Adrenal gland (tissue), 12 donors: ENCODE results near the gene ZNF593. TPM values are rescaled to one million over a fixed set of nuclear protein-coding genes. Genes with fewer than 3 reads are reported as not detected.

Experiments used
- DNase-seq, 7 donors: peaks; one replicate each; pipeline ENCODE4 v3.0.0-alpha.2; 2019 to 2020
- H3K27ac ChIP-seq, 5 donors: fragments of 200-600 bp; sonication (generic) in 4 of 5; 1 replicate in 3 of 5; 2 replicates in 2 of 5; pipeline versions ENCODE4 v1.5.1 to v1.8.0; 2016 to 2020; ENCODE audit warnings: mild to moderate bottlenecking in 1 of 5
- H3K27me3 ChIP-seq: fragments of 200-600 bp; 2 replicates; pipeline ENCODE4 v1.8.0; 2021
- H3K36me3 ChIP-seq, 2 donors: fragments of 200-600 bp; replicated peaks in 1 of 2; 1 replicate in 1 of 2; 2 replicates in 1 of 2; pipeline versions ENCODE4 v1.5.1 to v1.8.0; 2018 to 2022
- H3K4me1 ChIP-seq, 2 donors: fragments of 200-600 bp; replicated peaks in 1 of 2; 1 replicate in 1 of 2; 2 replicates in 1 of 2; pipeline versions ENCODE4 v1.5.1 to v1.8.0; 2018 to 2021
- H3K4me3 ChIP-seq, 4 donors: fragments of 200-600 bp; sonication (generic) in 3 of 4; one replicate each; pipeline ENCODE4 v1.5.1; 2016 to 2018
- H3K9me3 ChIP-seq, 3 donors: fragments of 200-600 bp; sonication (generic) in 1 of 3; replicated peaks in 1 of 3; 1 replicate in 2 of 3; 2 replicates in 1 of 3; pipeline versions ENCODE4 v1.5.1 to v1.8.0; 2016 to 2021
- POLR2A ChIP-seq, 2 donors: fragments of 450-650 bp; IDR thresholded peaks; one replicate each; pipeline ENCODE4 v1.6.1; 2017; ENCODE audit warnings: antibody characterized with exemption in 2 of 2, mild to moderate bottlenecking in 2 of 2, moderate library complexity in 1 of 2
- WGBS, 4 donors: extraction: QIAGEN DNeasy Blood & Tissue Kit in 2 of 4; methylation state at CpG; one replicate each; pipeline versions ENCODE4 v1.1.5 to v1.1.7; 2013 to 2017; 5-methylcytosine and 5-hydroxymethylcytosine counted together
- intact Hi-C, 2 donors: fragments of 100-400 bp; cut with DNase I; formaldehyde crosslinking; loops; one replicate each; pipeline versions ENCODE4 v1.14.1 to v1.15.0; 2022 to 2023
- polyA plus RNA-seq, 3 donors: library from polyadenylated mRNA; stranded (reverse); fragments of 200-250 nt in 2 of 3; fragments of 350-450 nt in 1 of 3; fragmentation: Illumina TruSeq in 1 of 3; extraction: RNeasy Lipid Tissue Mini Kit (QIAGEN cat#74804) in 1 of 3; gene quantifications; one replicate each; pipeline ENCODE4 v1.2.3, GENCODE V29; 2013 to 2014
- total RNA-seq, 9 donors: library from RNA; depleted of rRNA in 4 of 9; stranded (reverse); fragments of >200 nt in 4 of 9; fragments of 120-200 nt in 1 of 9; fragmentation: NEBNext Ultra II Directional in 1 of 9; extraction: Animal tissue kit (Norgen Biotek cat#: 25700) in 1 of 9; gene quantifications; one replicate each; pipeline versions ENCODE4 v1.1.0 to v1.2.4, GENCODE V29; 2013 to 2023
- TF ChIP-seq, protein P1 (sequence below), 6 experiments: fragments of 450-650 bp in 4 of 6; fragments of 200-600 bp in 2 of 6; sonication (generic) in 1 of 6; IDR thresholded peaks; 1 replicate in 5 of 6; 2 replicates in 1 of 6; pipeline versions ENCODE4 v1.5.1 to v1.8.0; 2016 to 2021; ENCODE audit warnings: antibody characterized with exemption in 6 of 6, mild to moderate bottlenecking in 2 of 6, moderate library complexity in 1 of 6
- donor health status: healthy with polysubstance abuse.
- donor health status: Bipolar disorder and iron deficiency.
- donor health status: DM: yes; HTN: yes; CAD: no.
- donor health status: DM: no; HTN: no; CAD: no.
- donor health status: DM: no; HTN: no; CAD: no.
- donor health status: DM: yes; HTN: yes; CAD: no.

ZNF593 gene
- total and polyA plus RNA-seq, 12 donors = 9.8 to 113 (median 31.7) TPM

DNA sequence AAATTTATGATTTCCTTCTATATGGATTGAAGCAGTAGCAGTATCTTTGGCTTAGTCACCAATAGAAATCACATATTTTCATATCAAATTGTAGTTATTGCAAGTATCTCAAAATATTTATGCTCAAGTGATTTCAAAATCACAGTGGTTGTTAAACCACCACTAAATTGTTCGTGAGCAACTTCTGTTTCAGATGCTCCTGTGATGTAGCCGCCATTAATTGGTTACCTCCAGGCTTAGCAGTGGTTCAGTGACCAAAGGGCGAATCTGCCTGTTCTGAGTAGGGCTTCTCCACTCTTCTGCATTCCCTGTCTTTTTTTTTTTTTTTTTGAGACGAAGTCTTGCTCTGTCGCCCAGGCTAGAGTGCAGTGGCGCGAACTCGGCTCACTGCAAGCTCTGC is 5.6 kb downstream of the ZNF593 start:
- Histone ChIP-seq H3K27me3 (no peaks in the 10 kb centered on the region), H3K4me3 (no peak overlapping the region), H3K27ac (no peak overlapping the region), H3K4me1 (peaks cover 4 to 6% of the 10 kb centered on the region in 2 donors), H3K36me3 (no peaks in the 10 kb centered on the region), H3K9me3 (no peaks in the 10 kb centered on the region)
- TF ChIP-seq, protein P1, sequence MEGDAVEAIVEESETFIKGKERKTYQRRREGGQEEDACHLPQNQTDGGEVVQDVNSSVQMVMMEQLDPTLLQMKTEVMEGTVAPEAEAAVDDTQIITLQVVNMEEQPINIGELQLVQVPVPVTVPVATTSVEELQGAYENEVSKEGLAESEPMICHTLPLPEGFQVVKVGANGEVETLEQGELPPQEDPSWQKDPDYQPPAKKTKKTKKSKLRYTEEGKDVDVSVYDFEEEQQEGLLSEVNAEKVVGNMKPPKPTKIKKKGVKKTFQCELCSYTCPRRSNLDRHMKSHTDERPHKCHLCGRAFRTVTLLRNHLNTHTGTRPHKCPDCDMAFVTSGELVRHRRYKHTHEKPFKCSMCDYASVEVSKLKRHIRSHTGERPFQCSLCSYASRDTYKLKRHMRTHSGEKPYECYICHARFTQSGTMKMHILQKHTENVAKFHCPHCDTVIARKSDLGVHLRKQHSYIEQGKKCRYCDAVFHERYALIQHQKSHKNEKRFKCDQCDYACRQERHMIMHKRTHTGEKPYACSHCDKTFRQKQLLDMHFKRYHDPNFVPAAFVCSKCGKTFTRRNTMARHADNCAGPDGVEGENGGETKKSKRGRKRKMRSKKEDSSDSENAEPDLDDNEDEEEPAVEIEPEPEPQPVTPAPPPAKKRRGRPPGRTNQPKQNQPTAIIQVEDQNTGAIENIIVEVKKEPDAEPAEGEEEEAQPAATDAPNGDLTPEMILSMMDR (IDR thresholded peaks at IDR 0.05) = no peak
- no peak for TF ChIP-seq POLR2A (IDR thresholded peaks at IDR 0.05)
- intact Hi-C loops = no loop called here
- no peak for DNase-seq
- WGBS, 4 donors = 88 to 96% (median 93%) methylated on average over 8 of the region's 8 CpGs

DNA sequence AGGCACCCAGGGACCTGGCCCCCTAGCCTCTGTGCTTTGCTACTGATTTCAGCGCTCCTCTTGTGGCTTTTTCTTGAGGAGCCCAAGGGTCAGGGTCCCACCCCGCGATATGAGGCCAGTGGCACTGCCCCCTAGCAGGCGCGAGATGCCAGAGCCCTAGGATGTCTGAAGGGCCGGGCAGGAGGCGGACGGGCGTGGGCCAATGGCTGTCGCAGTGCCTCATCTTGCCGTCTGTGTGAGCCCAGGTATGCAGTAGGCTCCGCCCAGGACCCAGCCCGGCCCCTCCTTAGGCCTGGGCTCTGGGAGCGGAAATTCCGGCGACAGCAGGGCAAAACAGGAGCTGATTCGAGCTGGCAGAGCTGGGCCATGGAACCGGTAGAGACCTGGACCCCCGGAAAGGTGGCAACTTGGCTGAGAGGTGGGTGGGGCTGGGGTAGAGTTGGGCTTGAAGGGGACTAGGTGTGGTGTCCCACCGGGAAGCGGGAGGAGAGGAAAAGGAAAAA is 7.5 kb downstream of the ZNF593 start, which contains the start of gene CNKSR1:
Gene CNKSR1 (plus strand): TSS at position 310 of the 503 bp plus-strand sequence. CDS start 57 bp downstream, at position 367.
- TF ChIP-seq POLR2A (IDR thresholded peaks at IDR 0.05) = no peak
- TF ChIP-seq, protein P1 (IDR thresholded peaks at IDR 0.05) = no peak
- Histone ChIP-seq H3K4me3 (no peak within 1 kb of the TSS), H3K36me3 (no peaks in the 10 kb centered on the region), H3K4me1 (no peaks in the 10 kb centered on the region), H3K27me3 (no peaks in the 10 kb centered on the region), H3K9me3 (no peaks in the 10 kb centered on the region), H3K27ac (no peak within 1 kb of the TSS)
- WGBS, 4 donors = 65 to 70% (median 66%) methylated on average over 13 to 21 of the region's 21 CpGs
- DNase-seq = no peak
- intact Hi-C loops = no loop called here

DNA sequence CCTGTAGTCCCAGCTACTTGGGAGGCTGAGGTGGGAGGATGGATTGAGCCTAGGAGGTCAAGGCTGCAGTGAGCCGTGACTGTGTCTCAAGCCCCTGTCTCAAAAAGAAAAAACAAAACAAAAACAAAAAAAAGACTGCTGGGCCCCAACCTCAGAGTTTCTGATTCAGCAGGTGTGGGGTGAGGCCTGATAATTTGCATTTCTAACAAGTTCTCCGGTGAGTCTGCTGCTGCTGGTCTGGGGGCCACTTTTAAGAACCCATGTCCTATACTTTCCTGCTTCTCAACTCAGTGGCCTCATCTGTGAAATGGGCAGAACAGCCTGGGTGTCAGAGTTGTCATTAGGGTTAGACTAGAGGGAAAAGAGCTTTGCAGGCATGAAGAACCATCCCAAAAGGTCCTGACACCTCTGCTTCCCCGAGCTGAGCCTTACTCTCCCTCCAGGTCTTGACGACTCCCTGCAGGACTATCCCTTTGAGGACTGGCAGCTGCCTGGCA is 10.3 kb downstream of the ZNF593 start:
- Histone ChIP-seq H3K9me3 (no peaks in the 10 kb centered on the region), H3K36me3 (no peaks in the 10 kb centered on the region), H3K27me3 (no peaks in the 10 kb centered on the region), H3K27ac (no peak overlapping the region), H3K4me1 (no peaks in the 10 kb centered on the region), H3K4me3 (no peak overlapping the region)
- DNase-seq = no peak
- TF ChIP-seq, protein P1 (IDR thresholded peaks at IDR 0.05) = no peak
- no peak for TF ChIP-seq POLR2A (IDR thresholded peaks at IDR 0.05)
- 59 to 72% (median 70%) methylated on average over 3 to 4 of the region's 4 CpGs for WGBS, 4 donors
- intact Hi-C loops = no loop called here

- intact Hi-C loops = no loop called here
These were observed 12.1 kb downstream of the ZNF593 start for GRCh38 chr1:26181586-26182382.

More at GRCh38 chr1:26181586-26182382, 12.1 kb downstream of the ZNF593 start:
- TF ChIP-seq, protein P1 (IDR thresholded peaks at IDR 0.05) = no peak
- TF ChIP-seq POLR2A (IDR thresholded peaks at IDR 0.05) = no peak
- no peaks in the 10 kb centered on the region for H3K27me3 ChIP-seq
- no peak overlapping the region for H3K27ac ChIP-seq
- H3K4me3 ChIP-seq = no peak overlapping the region
- H3K4me1 ChIP-seq = no peaks in the 10 kb centered on the region
- H3K36me3 ChIP-seq = no peaks in the 10 kb centered on the region
- WGBS, 4 donors = 70 to 82% (median 75%) methylated on average over 9 of the region's 9 CpGs
- no peak for DNase-seq
- no peaks in the 10 kb centered on the region for H3K9me3 ChIP-seq
